GM12878 (cell line): ENCODE measurements around the gene ADISSP. TPM values are rescaled to one million over a fixed set of nuclear protein-coding genes. Genes with fewer than 3 reads are reported as not detected.

Experiments used
- ATAC-seq: fragments of 200-7000 bp; cut with Tn5 transposase; 3 replicates; pipeline ENCODE4 v1.9.1; 2020; ENCODE audit warnings: mild to moderate bottlenecking, moderate library complexity
- BruUV-seq: library from RNA; stranded (reverse); fragments of 400-500 nt; replicated peaks from 2 replicates; lab custom pipeline; 2021; lab: Mats Ljungman, UMichigan
- CTCF ChIA-PET: fragments of 300-600 bp; sonication (Branson Sonifier 250); formaldehyde crosslinking; extraction: SDS; loops from one replicate; lab custom pipeline; 2021; ENCODE audit warnings: inconsistent platforms; lab: Yijun Ruan, JAX
- POLR2A ChIA-PET: fragments of 350-600 bp; formaldehyde crosslinking; extraction: SDS; loops from one replicate; lab custom pipeline; 2021; ENCODE audit warnings: inconsistent platforms; lab: Charles Lee
- RAD21 ChIA-PET: fragments of 300-600 bp; sonication (Branson Sonifier 250); formaldehyde crosslinking; loops from one replicate; lab custom pipeline; 2023; ENCODE audit warnings: antibody characterized with exemption; ENCODE audit not compliant: unreplicated experiment; lab: Charles Lee
- SMC1A ChIA-PET: fragments of 300-600 bp; sonication (Branson Sonifier 250); formaldehyde crosslinking; loops from one replicate; lab custom pipeline; 2023; ENCODE audit not compliant: unreplicated experiment, uncharacterized antibody; lab: Charles Lee
- DNase-seq: peaks from one replicate; pipeline ENCODE4 v3.0.0-alpha.2; 2011; ENCODE audit warnings: low read depth, low spot score
- FAIRE-seq: peaks from 3 replicates; lab custom pipeline; 2011; peaks lifted over from hg19 to GRCh38; lab: Jason Lieb, UNC
- H2AFZ ChIP-seq: 2 replicates; pipeline ENCODE4 v1.6.0; 2011; ENCODE audit warnings: low read depth, low read length, control low read depth; ENCODE audit not compliant: control insufficient read depth
- H3K27ac ChIP-seq: 2 replicates; pipeline ENCODE4 v1.5.1; 2011; ENCODE audit warnings: control low read depth; ENCODE audit not compliant: control insufficient read depth, insufficient read depth
- H3K27me3 ChIP-seq, 2 experiments: replicated peaks in 1 of 2; 2 replicates each; pipeline versions ENCODE4 v1.6.0 to v1.6.1; 2011; ENCODE audit warnings: low read length in 1 of 2; ENCODE audit not compliant: control insufficient read depth in 2 of 2, insufficient read depth in 2 of 2
- H3K36me3 ChIP-seq, 2 experiments: 2 replicates each; pipeline ENCODE4 v1.5.1; 2011; ENCODE audit warnings: low read length in 1 of 2; ENCODE audit not compliant: control insufficient read depth in 2 of 2, insufficient read depth in 2 of 2
- H3K4me1 ChIP-seq: 2 replicates; pipeline ENCODE4 v1.6.1; 2011; ENCODE audit warnings: mild to moderate bottlenecking, low read length, moderate library complexity, mixed read lengths; ENCODE audit not compliant: control insufficient read depth, insufficient read depth
- H3K4me2 ChIP-seq: 2 replicates; pipeline ENCODE4 v1.6.0; 2011; ENCODE audit warnings: control low read depth; ENCODE audit not compliant: control insufficient read depth, insufficient read depth
- H3K4me3 ChIP-seq: fragments of 200-600 bp; sonication (generic); 2 replicates; pipeline ENCODE4 v1.5.1; 2016
- H3K79me2 ChIP-seq: 2 replicates; pipeline ENCODE4 v1.6.0; 2011; ENCODE audit warnings: low read length; ENCODE audit not compliant: control insufficient read depth, insufficient read depth
- H3K9ac ChIP-seq: 2 replicates; pipeline ENCODE4 v1.8.0; 2011; ENCODE audit warnings: low read length, control low read depth, mixed read lengths; ENCODE audit not compliant: control insufficient read depth, insufficient read depth
- H3K9me3 ChIP-seq: replicated peaks from 3 replicates; pipeline ENCODE4 v1.5.1; 2011; ENCODE audit warnings: mild to moderate bottlenecking, low read length; ENCODE audit not compliant: control insufficient read depth, insufficient read depth
- H4K20me1 ChIP-seq: 2 replicates; pipeline ENCODE4 v1.6.0; 2011; ENCODE audit not compliant: control insufficient read depth, insufficient read depth
- ATF2 ChIP-seq: IDR thresholded peaks from 2 replicates; pipeline ENCODE4 v1.6.1; 2012; ENCODE audit warnings: low read length, inconsistent platforms
- CREB1 ChIP-seq: IDR thresholded peaks from 2 replicates; pipeline ENCODE4 v1.6.1; 2012; ENCODE audit warnings: low read depth, mild to moderate bottlenecking, inconsistent platforms
- ETV6 ChIP-seq, 2 experiments: fragments of 450-650 bp in 1 of 2; IDR thresholded peaks in 1 of 2; conservative IDR thresholded peaks in 1 of 2; 2 replicates each; pipeline ENCODE4 v1.6.1; 2014; ENCODE audit warnings: antibody characterized with exemption in 1 of 2, borderline replicate concordance in 1 of 2, low read depth in 1 of 2, mild to moderate bottlenecking in 1 of 2, moderate library complexity in 1 of 2
- MXI1 ChIP-seq: fragments of 150-350 bp; IDR thresholded peaks from 2 replicates; pipeline ENCODE4 v1.6.1; 2011; ENCODE audit warnings: low read depth, mild to moderate bottlenecking, inconsistent platforms, low read length, improper control_type of control experiment
- NFYA ChIP-seq: IDR thresholded peaks from 2 replicates; pipeline ENCODE4 v1.6.1; 2011; ENCODE audit warnings: low read depth, mild to moderate bottlenecking, low read length, improper control_type of control experiment, borderline replicate concordance
- RCOR1 ChIP-seq: conservative IDR thresholded peaks from 2 replicates; pipeline ENCODE4 v1.6.1; 2012; ENCODE audit warnings: low read depth, low read length, improper control_type of control experiment
- SUPT20H ChIP-seq: IDR thresholded peaks from 2 replicates; pipeline ENCODE4 v1.6.1; 2011; ENCODE audit warnings: low read depth, mild to moderate bottlenecking, low read length, moderate library complexity, borderline replicate concordance; ENCODE audit not compliant: control insufficient read depth
- WGBS: methylation state at CpG from one replicate; pipeline ENCODE4 v1.1.6; 2016; ENCODE audit warnings: low lambda C conversion rate; ENCODE audit not compliant: insufficient replicate concordance, insufficient coverage; ENCODE audit errors: missing lambda C conversion rate; 5-methylcytosine and 5-hydroxymethylcytosine counted together
- in situ Hi-C: fragments of 300-500 bp; cut with MboI; formaldehyde crosslinking; loops from 9 replicates; pipeline ENCODE4 v1.14.3; 2018; ENCODE audit warnings: mixed read lengths
- intact Hi-C: fragments of 100-400 bp; cut with micrococcal nuclease; formaldehyde crosslinking; loops from one replicate; pipeline ENCODE4 v1.14.2; 2022; ENCODE audit not compliant: unreplicated experiment
- polyA plus RNA-seq, 11 experiments: library from polyadenylated mRNA; depleted of rRNA in 4 of 11; unstranded in 6 of 11; stranded (reverse) in 5 of 11; fragments of >200 nt; fragmentation: Nextera tagmentation in 4 of 11; fragmentation: Illumina TruSeq in 1 of 11; extraction: Ambion mirVana in 4 of 11; extraction: Trizol in 1 of 11; gene quantifications; 1 replicate in 1 of 11; 2 replicates in 10 of 11; pipeline versions ENCODE4 v1.2.1 to v1.2.3, GENCODE V29; 2011 to 2016; ENCODE audit warnings: inconsistent platforms in 2 of 11, missing spikeins in 2 of 11, low read depth in 1 of 11
- total RNA-seq, 4 experiments: library from RNA; depleted of rRNA in 3 of 4; stranded (reverse); fragments of >200 nt in 3 of 4; fragmentation: Illumina TruSeq in 1 of 4; extraction: Trizol in 1 of 4; gene quantifications; 2 replicates each; pipeline versions ENCODE4 v1.2.1 to v1.2.3, GENCODE V29; 2013 to 2021

The ADISSP gene
- total and polyA plus RNA-seq, 10 of the 15 experiments (the other 5 are each of a cell fraction or from before 2014, with no cell fraction given), result 0.80 to 96.3 (median 38.6) TPM

- TF ChIP-seq MXI1, result peak; percentile 95
- TF ChIP-seq CREB1, result 0 out of 2 replicates have a peak, but pooled peaks have one; percentile 9
Observed at GRCh38 chr20:3781153-3781910, 13.8 kb upstream of the ADISSP start, which contains the start of gene SPEF1 (continued).

DNA sequence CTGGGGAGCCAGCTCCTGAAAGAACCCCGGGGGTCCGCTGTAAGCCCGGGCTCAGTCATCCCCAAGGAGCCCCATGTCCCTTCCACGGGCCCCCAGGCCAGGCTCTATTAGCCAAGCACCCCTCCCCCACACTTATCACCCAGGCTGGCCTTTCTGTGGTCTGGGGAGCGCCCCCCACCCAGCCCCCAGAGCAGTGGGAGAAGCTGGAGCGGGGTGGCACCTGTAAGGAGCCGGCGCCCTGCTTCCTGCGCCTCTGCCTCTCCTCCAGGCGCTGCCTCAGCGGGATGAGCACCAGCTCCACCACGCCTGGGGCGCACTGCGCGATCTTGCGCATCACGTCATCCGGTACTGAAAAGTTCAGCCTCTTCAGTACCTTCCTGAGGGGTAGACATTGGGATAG, 11.4 kb upstream of the ADISSP start:
- TF ChIP-seq SUPT20H (no peak), NFYA (no peak), RCOR1 (no peak), ATF2 (no peak), ETV6 (conservative IDR thresholded peaks at IDR 0.05 in 1 of 2, IDR thresholded peaks at IDR 0.05 in 1 of 2; ENCODE audit: borderline replicate concordance in 1 of 2, low read depth in 1 of 2) (no peak)
- RAD21 ChIA-PET, result interaction anchor here (0.6 to 1.0 kb wide), 3 partner anchors 12 to 62 kb away, joined by 3 read pairs; partner anchors contain the start of genes ADISSP and AP5S1
- BruUV-seq, result no TSS peak
- 48% methylated on average over 18 of the region's 18 CpGs for WGBS
- Histone ChIP-seq H3K4me3 (no peak overlapping the region), H4K20me1 (no peaks in the 10 kb centered on the region), H3K36me3 (no peaks in the 10 kb centered on the region), H3K4me1 (peaks cover 12% of the 10 kb centered on the region), H3K79me2 (no peaks in the 10 kb centered on the region), H3K27me3 (peaks cover 12 to 16% of the 10 kb centered on the region in 2 experiments), H3K9me3 (no peaks in the 10 kb centered on the region; the same call in 2 of the 3 replicates), H2AFZ (no peak overlapping the region), H3K9ac (no peak overlapping the region), H3K4me2 (no peak overlapping the region), H3K27ac (no peak overlapping the region)
- in situ Hi-C loops (no loop called here), intact Hi-C loops (no loop called here)
- POLR2A ChIA-PET, result interaction anchor here (1.0 kb wide), 1 partner anchor 10 kb away, joined by 4 read pairs; no protein-coding TSS in a partner anchor
- SMC1A ChIA-PET, result no interaction called here
- no peak for FAIRE-seq
- CTCF ChIA-PET, result interaction anchor here (0.6 to 4.2 kb wide), 8 partner anchors 9 to 109 kb away, joined by 3 to 26 read pairs (median 3); partner anchors contain the start of gene ADISSP
- DNase-seq, result no peak
- ATAC-seq, result no peak
